Endothelial cell of umbilical vein (primary cell): ENCODE results near the gene SLC5A1. TPM values are rescaled to one million over a fixed set of nuclear protein-coding genes. Genes with fewer than 3 reads are reported as not detected.

ENCODE experiments used
- BruUV-seq: library from RNA; stranded (reverse); fragments of 400-500 nt; replicated peaks from 2 replicates; lab custom pipeline; 2021; lab: Mats Ljungman, UMichigan
- CTCF ChIA-PET: fragments of 300-600, 350-600 bp; sonication (Branson Sonifier 250); formaldehyde crosslinking; loops from one replicate; lab custom pipeline; 2021; ENCODE audit warnings: antibody characterized with exemption, inconsistent platforms; lab: Charles Lee
- POLR2A ChIA-PET: fragments of 300-600, 350-600 bp; sonication (Branson Sonifier 250); formaldehyde crosslinking; loops from one replicate; lab custom pipeline; 2021; ENCODE audit warnings: antibody characterized with exemption, inconsistent platforms; lab: Charles Lee
- DNase-seq: peaks from one replicate; pipeline ENCODE4 v3.0.0-alpha.2; 2011; ENCODE audit warnings: low read depth, low spot score
- FAIRE-seq: peaks from 2 replicates; lab custom pipeline; 2011; peaks lifted over from hg19 to GRCh38; lab: Jason Lieb, UNC
- H2AFZ ChIP-seq: 2 replicates; pipeline ENCODE4 v1.6.0; 2012; ENCODE audit warnings: low read depth, low read length, control low read depth, inconsistent platforms
- H3K27ac ChIP-seq: 2 replicates; pipeline ENCODE4 v1.5.1; 2011; ENCODE audit warnings: low read depth, mild to moderate bottlenecking, control low read depth, low read length, moderate library complexity; ENCODE audit not compliant: insufficient read depth
- H3K27me3 ChIP-seq, 2 experiments: 2 replicates each; pipeline versions ENCODE4 v1.6.0 to v1.6.1; 2011; ENCODE audit warnings: low read length in 2 of 2, mixed read lengths in 1 of 2; ENCODE audit not compliant: control insufficient read depth in 2 of 2, insufficient read depth in 2 of 2
- H3K36me3 ChIP-seq, 2 experiments: 2 replicates in 1 of 2; 3 replicates in 1 of 2; pipeline ENCODE4 v1.5.1; 2011; ENCODE audit warnings: low read length in 2 of 2, mild to moderate bottlenecking in 1 of 2, moderate library complexity in 1 of 2; ENCODE audit not compliant: control insufficient read depth in 2 of 2, insufficient read depth in 2 of 2; ENCODE audit errors: extremely low read depth in 1 of 2
- H3K4me1 ChIP-seq: 3 replicates; pipeline ENCODE4 v1.5.1; 2011; ENCODE audit warnings: mild to moderate bottlenecking, low read length; ENCODE audit not compliant: control insufficient read depth, insufficient read depth; ENCODE audit errors: extremely low read depth
- H3K4me2 ChIP-seq: 2 replicates; pipeline ENCODE4 v1.6.1; 2011; ENCODE audit warnings: low read length, control low read depth, mixed read lengths; ENCODE audit not compliant: insufficient read depth
- H3K4me3 ChIP-seq, 3 experiments: fragments of 200-600 bp in 1 of 3; sonication (generic), shearing (Covaris generic) in 1 of 3; replicated peaks in 1 of 3; 2 replicates each; pipeline ENCODE4 v1.5.1; 2011 to 2016; ENCODE audit warnings: control low read depth in 3 of 3, low read length in 3 of 3, mild to moderate bottlenecking in 2 of 3, inconsistent platforms in 1 of 3, low read depth in 1 of 3, moderate library complexity in 1 of 3; ENCODE audit not compliant: insufficient read depth in 1 of 3
- H3K79me2 ChIP-seq: 2 replicates; pipeline ENCODE4 v1.6.0; 2012; ENCODE audit warnings: low read length, inconsistent platforms; ENCODE audit not compliant: control insufficient read depth, insufficient read depth
- H3K9ac ChIP-seq: replicated peaks from 2 replicates; pipeline ENCODE3; 2011; ENCODE audit warnings: low read length, control low read depth; ENCODE audit not compliant: insufficient read depth; ENCODE audit errors: extremely low read depth
- H3K9me1 ChIP-seq: replicated peaks from 3 replicates; pipeline ENCODE4 v1.6.0; 2011; ENCODE audit warnings: mild to moderate bottlenecking, low read length; ENCODE audit not compliant: control insufficient read depth, insufficient read depth; ENCODE audit errors: extremely low read depth
- H3K9me3 ChIP-seq: replicated peaks from 2 replicates; pipeline ENCODE4 v1.5.1; 2012; ENCODE audit warnings: low read length, inconsistent platforms; ENCODE audit not compliant: control insufficient read depth, insufficient read depth
- H4K20me1 ChIP-seq: replicated peaks from 2 replicates; pipeline ENCODE3; 2011; ENCODE audit warnings: mild to moderate bottlenecking, low read length; ENCODE audit not compliant: control insufficient read depth, insufficient read depth; ENCODE audit errors: extremely low read depth
- EZH2 ChIP-seq: IDR thresholded peaks from 2 replicates; pipeline ENCODE4 v1.6.1; 2012; ENCODE audit warnings: borderline replicate concordance, low read depth, mild to moderate bottlenecking, moderate library complexity, low read length, inconsistent platforms; ENCODE audit not compliant: severe bottlenecking
- FOS ChIP-seq: IDR thresholded peaks from 2 replicates; pipeline ENCODE4 v1.6.1; 2011; ENCODE audit warnings: mild to moderate bottlenecking, low read length, moderate library complexity, borderline replicate concordance; ENCODE audit not compliant: insufficient read depth
- GATA2 ChIP-seq: IDR thresholded peaks from 2 replicates; pipeline ENCODE4 v1.7.0; 2011; ENCODE audit warnings: low read depth, mild to moderate bottlenecking, moderate library complexity, mixed read lengths, low read length; ENCODE audit not compliant: insufficient read length, insufficient read depth
- JUN ChIP-seq: IDR thresholded peaks from 2 replicates; pipeline ENCODE4 v1.6.1; 2011; ENCODE audit warnings: borderline replicate concordance, low read depth; ENCODE audit not compliant: insufficient read length, insufficient read depth
- MAX ChIP-seq: IDR thresholded peaks from 2 replicates; pipeline ENCODE4 v1.6.1; 2011; ENCODE audit not compliant: insufficient read depth, insufficient read length
- MYC ChIP-seq: IDR thresholded peaks from one replicate; pipeline ENCODE4 v1.6.1; 2011; ENCODE audit warnings: mild to moderate bottlenecking, low read depth, low read length
- POLR2A ChIP-seq: IDR thresholded peaks from 2 replicates; pipeline ENCODE4 v1.6.1; 2012; ENCODE audit warnings: low read depth, mild to moderate bottlenecking, control low read depth, low read length
- POLR2AphosphoS5 ChIP-seq: IDR thresholded peaks from 2 replicates; pipeline ENCODE4 v1.6.1; 2012; ENCODE audit warnings: low read depth, mild to moderate bottlenecking, control low read depth, low read length, moderate library complexity; ENCODE audit not compliant: insufficient read depth
- dilution Hi-C: fragments of 300-500 bp; cut with MboI; formaldehyde crosslinking; loops from one replicate; pipeline ENCODE4 v1.15.0; 2019; ENCODE audit warnings: low sequenced_read_pairs; ENCODE audit not compliant: extremely low pct_ligation_motif_present
- intact Hi-C: fragments of 100-400 bp; cut with micrococcal nuclease; formaldehyde crosslinking; loops from one replicate; pipeline ENCODE4 v1.10.0; 2022
- polyA plus RNA-seq, 4 experiments: library from polyadenylated mRNA; depleted of rRNA in 3 of 4; stranded (reverse) in 3 of 4; unstranded in 1 of 4; fragments of >200 nt; gene quantifications; 2 replicates each; pipeline versions ENCODE4 v1.2.1 to v1.2.3, GENCODE V29; 2011 to 2012; ENCODE audit warnings: missing spikeins in 1 of 4
- total RNA-seq: library from RNA; stranded (reverse); gene quantifications from 2 replicates; pipeline ENCODE4 v1.2.3, GENCODE V29; 2021
- TF ChIP-seq, protein P1 (sequence below), 2 donors: IDR thresholded peaks; 1 replicate in 1 of 2; 2 replicates in 1 of 2; pipeline ENCODE4 v1.5.1; 2011; ENCODE audit warnings: low read length in 2 of 2, mild to moderate bottlenecking in 2 of 2, moderate library complexity in 2 of 2, control low read depth in 1 of 2, inconsistent platforms in 1 of 2, low read depth in 1 of 2; ENCODE audit not compliant: insufficient read depth in 1 of 2; ENCODE audit errors: extremely low read depth in 1 of 2

SLC5A1 gene
- total and polyA plus RNA-seq, 2 donors (not counting 3 experiments of a cell fraction or from before 2014, with no cell fraction given): not detected

- intact Hi-C loops: no loop called here
- DNase-seq (no peak), FAIRE-seq (no peak)
- no peak overlapping the region for H3K27ac ChIP-seq
- CTCF ChIA-PET: no interaction called here
- no peak overlapping the region for H3K9ac ChIP-seq
- H2AFZ ChIP-seq: no peak overlapping the region
- H4K20me1 ChIP-seq: no peaks in the 10 kb centered on the region
- no peak overlapping the region for H3K4me3 ChIP-seq
- dilution Hi-C loops: no loop called here
- no peaks in the 10 kb centered on the region for H3K79me2 ChIP-seq
- TF ChIP-seq MYC: no peak
- H3K4me2 ChIP-seq: no peak overlapping the region
- H3K36me3 ChIP-seq: no peaks in the 10 kb centered on the region
- H3K9me3 ChIP-seq: no peaks in the 10 kb centered on the region
- peaks cover 0 to 3% of the 10 kb centered on the region in 2 experiments for H3K27me3 ChIP-seq
- POLR2A ChIA-PET: no interaction called here
- BruUV-seq: no TSS peak
- H3K4me1 ChIP-seq: peaks cover 5% of the 10 kb centered on the region
- H3K9me1 ChIP-seq: no peaks in the 10 kb centered on the region
Measured at GRCh38 chr22:32021716-32022115, 21.3 kb upstream of the SLC5A1 start.

DNA sequence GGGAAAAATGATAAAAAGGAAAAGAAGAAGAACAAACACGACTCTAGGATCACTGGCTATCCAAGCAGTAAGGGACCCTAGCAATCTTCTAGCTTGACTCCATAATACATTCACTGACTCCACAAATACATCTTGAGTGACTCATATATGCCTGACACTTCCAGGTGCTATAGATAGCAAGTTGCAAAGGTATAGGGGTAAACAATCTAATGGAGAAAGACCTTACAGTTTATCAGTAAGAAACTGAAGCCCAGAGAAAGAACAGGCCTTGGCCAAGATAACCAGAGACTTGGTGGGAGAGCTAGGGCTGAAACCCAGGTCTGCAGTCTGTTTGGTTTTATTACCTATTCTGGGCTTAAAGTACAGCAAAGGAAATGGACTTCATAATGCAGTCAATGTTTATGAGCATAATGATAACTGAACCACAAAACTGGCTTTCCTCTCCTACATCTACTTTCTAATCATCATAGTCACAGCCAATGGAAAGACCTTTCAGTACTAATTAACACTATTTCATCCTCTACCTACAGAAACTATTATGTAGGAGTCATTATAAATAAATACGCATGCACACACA lies 19.7 kb upstream of the SLC5A1 start:
- H3K4me1 ChIP-seq: peaks cover 5% of the 10 kb centered on the region
- dilution Hi-C loops (no loop called here), intact Hi-C loops (no loop called here)
- H3K9me1 ChIP-seq: no peaks in the 10 kb centered on the region
- no peak overlapping the region for H3K9ac ChIP-seq
- ChIA-PET POLR2A (no interaction called here), CTCF (no interaction called here)
- H3K4me2 ChIP-seq: no peak overlapping the region
- H4K20me1 ChIP-seq: no peaks in the 10 kb centered on the region
- no peaks in the 10 kb centered on the region for H3K79me2 ChIP-seq
- DNase-seq: no peak
- no peaks in the 10 kb centered on the region for H3K9me3 ChIP-seq
- TF ChIP-seq EZH2 (no peak), GATA2 (no peak), MYC (no peak), POLR2AphosphoS5 (no peak), MAX (no peak), FOS (no peak), POLR2A (no peak), JUN (no peak)
- TF ChIP-seq, protein P1, sequence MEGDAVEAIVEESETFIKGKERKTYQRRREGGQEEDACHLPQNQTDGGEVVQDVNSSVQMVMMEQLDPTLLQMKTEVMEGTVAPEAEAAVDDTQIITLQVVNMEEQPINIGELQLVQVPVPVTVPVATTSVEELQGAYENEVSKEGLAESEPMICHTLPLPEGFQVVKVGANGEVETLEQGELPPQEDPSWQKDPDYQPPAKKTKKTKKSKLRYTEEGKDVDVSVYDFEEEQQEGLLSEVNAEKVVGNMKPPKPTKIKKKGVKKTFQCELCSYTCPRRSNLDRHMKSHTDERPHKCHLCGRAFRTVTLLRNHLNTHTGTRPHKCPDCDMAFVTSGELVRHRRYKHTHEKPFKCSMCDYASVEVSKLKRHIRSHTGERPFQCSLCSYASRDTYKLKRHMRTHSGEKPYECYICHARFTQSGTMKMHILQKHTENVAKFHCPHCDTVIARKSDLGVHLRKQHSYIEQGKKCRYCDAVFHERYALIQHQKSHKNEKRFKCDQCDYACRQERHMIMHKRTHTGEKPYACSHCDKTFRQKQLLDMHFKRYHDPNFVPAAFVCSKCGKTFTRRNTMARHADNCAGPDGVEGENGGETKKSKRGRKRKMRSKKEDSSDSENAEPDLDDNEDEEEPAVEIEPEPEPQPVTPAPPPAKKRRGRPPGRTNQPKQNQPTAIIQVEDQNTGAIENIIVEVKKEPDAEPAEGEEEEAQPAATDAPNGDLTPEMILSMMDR (IDR thresholded peaks at IDR 0.05; ENCODE audit: extremely low read depth in 1 of 2, insufficient read depth in 1 of 2, low read depth in 1 of 2, low read length in 2 of 2): no peak
- no peak overlapping the region for H3K27ac ChIP-seq
- peaks cover 0 to 3% of the 10 kb centered on the region in 2 experiments for H3K27me3 ChIP-seq
- no peak overlapping the region for H2AFZ ChIP-seq
- no peak overlapping the region for H3K4me3 ChIP-seq
- H3K36me3 ChIP-seq: no peaks in the 10 kb centered on the region
- BruUV-seq: no TSS peak
- FAIRE-seq: no peak
